GM12878 (cell line): Measurements from ENCODE around the gene OPRD1. TPM values are rescaled to one million over a fixed set of nuclear protein-coding genes. Genes with fewer than 3 reads are reported as not detected.

Source experiments
- ATAC-seq: fragments of 200-7000 bp; cut with Tn5 transposase; 3 replicates; pipeline ENCODE4 v1.9.1; 2020; ENCODE audit warnings: mild to moderate bottlenecking, moderate library complexity
- BruUV-seq: library from RNA; stranded (reverse); fragments of 400-500 nt; replicated peaks from 2 replicates; lab custom pipeline; 2021; lab: Mats Ljungman, UMichigan
- CTCF ChIA-PET: fragments of 300-600 bp; sonication (Branson Sonifier 250); formaldehyde crosslinking; extraction: SDS; loops from one replicate; lab custom pipeline; 2021; ENCODE audit warnings: inconsistent platforms; lab: Yijun Ruan, JAX
- POLR2A ChIA-PET: fragments of 350-600 bp; formaldehyde crosslinking; extraction: SDS; loops from one replicate; lab custom pipeline; 2021; ENCODE audit warnings: inconsistent platforms; lab: Charles Lee
- RAD21 ChIA-PET: fragments of 300-600 bp; sonication (Branson Sonifier 250); formaldehyde crosslinking; loops from one replicate; lab custom pipeline; 2023; ENCODE audit warnings: antibody characterized with exemption; ENCODE audit not compliant: unreplicated experiment; lab: Charles Lee
- SMC1A ChIA-PET: fragments of 300-600 bp; sonication (Branson Sonifier 250); formaldehyde crosslinking; loops from one replicate; lab custom pipeline; 2023; ENCODE audit not compliant: unreplicated experiment, uncharacterized antibody; lab: Charles Lee
- DNase-seq: peaks from one replicate; pipeline ENCODE4 v3.0.0-alpha.2; 2011; ENCODE audit warnings: low read depth, low spot score
- FAIRE-seq: peaks from 3 replicates; lab custom pipeline; 2011; peaks lifted over from hg19 to GRCh38; lab: Jason Lieb, UNC
- H2AFZ ChIP-seq: 2 replicates; pipeline ENCODE4 v1.6.0; 2011; ENCODE audit warnings: low read depth, low read length, control low read depth; ENCODE audit not compliant: control insufficient read depth
- H3K27ac ChIP-seq: 2 replicates; pipeline ENCODE4 v1.5.1; 2011; ENCODE audit warnings: control low read depth; ENCODE audit not compliant: control insufficient read depth, insufficient read depth
- H3K27me3 ChIP-seq, 2 experiments: replicated peaks in 1 of 2; 2 replicates each; pipeline versions ENCODE4 v1.6.0 to v1.6.1; 2011; ENCODE audit warnings: low read length in 1 of 2; ENCODE audit not compliant: control insufficient read depth in 2 of 2, insufficient read depth in 2 of 2
- H3K36me3 ChIP-seq, 2 experiments: 2 replicates each; pipeline ENCODE4 v1.5.1; 2011; ENCODE audit warnings: low read length in 1 of 2; ENCODE audit not compliant: control insufficient read depth in 2 of 2, insufficient read depth in 2 of 2
- H3K4me1 ChIP-seq: 2 replicates; pipeline ENCODE4 v1.6.1; 2011; ENCODE audit warnings: mild to moderate bottlenecking, low read length, moderate library complexity, mixed read lengths; ENCODE audit not compliant: control insufficient read depth, insufficient read depth
- H3K4me2 ChIP-seq: 2 replicates; pipeline ENCODE4 v1.6.0; 2011; ENCODE audit warnings: control low read depth; ENCODE audit not compliant: control insufficient read depth, insufficient read depth
- H3K4me3 ChIP-seq: fragments of 200-600 bp; sonication (generic); 2 replicates; pipeline ENCODE4 v1.5.1; 2016
- H3K79me2 ChIP-seq: 2 replicates; pipeline ENCODE4 v1.6.0; 2011; ENCODE audit warnings: low read length; ENCODE audit not compliant: control insufficient read depth, insufficient read depth
- H3K9ac ChIP-seq: 2 replicates; pipeline ENCODE4 v1.8.0; 2011; ENCODE audit warnings: low read length, control low read depth, mixed read lengths; ENCODE audit not compliant: control insufficient read depth, insufficient read depth
- H3K9me3 ChIP-seq: replicated peaks from 3 replicates; pipeline ENCODE4 v1.5.1; 2011; ENCODE audit warnings: mild to moderate bottlenecking, low read length; ENCODE audit not compliant: control insufficient read depth, insufficient read depth
- H4K20me1 ChIP-seq: 2 replicates; pipeline ENCODE4 v1.6.0; 2011; ENCODE audit not compliant: control insufficient read depth, insufficient read depth
- BCL11A ChIP-seq: IDR thresholded peaks from 2 replicates; pipeline ENCODE4 v1.6.1; 2011; ENCODE audit warnings: low read depth, low read length
- CUX1 ChIP-seq: IDR thresholded peaks from 2 replicates; pipeline ENCODE4 v1.6.1; 2012; ENCODE audit warnings: improper control_type of control experiment, low read depth, low read length; ENCODE audit not compliant: insufficient replicate concordance
- E2F4 ChIP-seq: IDR thresholded peaks from 2 replicates; pipeline ENCODE4 v1.6.1; 2012; ENCODE audit warnings: low read depth, low read length, improper control_type of control experiment
- IKZF1 ChIP-seq: fragments of 450-650 bp; conservative IDR thresholded peaks from 2 replicates; pipeline ENCODE4 v1.6.1; 2017; ENCODE audit warnings: antibody characterized with exemption, mild to moderate bottlenecking
- REST ChIP-seq: IDR thresholded peaks from 2 replicates; pipeline ENCODE4 v1.6.1; 2012; ENCODE audit warnings: mild to moderate bottlenecking, low read depth, low read length
- TARDBP ChIP-seq: IDR thresholded peaks from 2 replicates; pipeline ENCODE4 v1.6.1; 2016; ENCODE audit warnings: borderline replicate concordance
- USF1 ChIP-seq: IDR thresholded peaks from 2 replicates; pipeline ENCODE4 v1.6.1; 2011; ENCODE audit warnings: borderline replicate concordance, low read depth, mild to moderate bottlenecking, moderate library complexity, mixed read lengths, low read length; ENCODE audit not compliant: insufficient read depth; ENCODE audit errors: extremely low read length
- ZBTB33 ChIP-seq: fragments of 450-650 bp; IDR thresholded peaks from 2 replicates; pipeline ENCODE4 v1.6.1; 2017; ENCODE audit warnings: mild to moderate bottlenecking
- whole genome bisulfite sequencing: methylation state at CpG from one replicate; pipeline ENCODE4 v1.1.6; 2016; ENCODE audit warnings: low lambda C conversion rate; ENCODE audit not compliant: insufficient replicate concordance, insufficient coverage; ENCODE audit errors: missing lambda C conversion rate; 5-methylcytosine and 5-hydroxymethylcytosine counted together
- in situ Hi-C: fragments of 300-500 bp; cut with MboI; formaldehyde crosslinking; loops from 9 replicates; pipeline ENCODE4 v1.14.3; 2018; ENCODE audit warnings: mixed read lengths
- intact Hi-C: fragments of 100-400 bp; cut with micrococcal nuclease; formaldehyde crosslinking; loops from one replicate; pipeline ENCODE4 v1.14.2; 2022; ENCODE audit not compliant: unreplicated experiment
- polyA plus RNA-seq, 11 experiments: library from polyadenylated mRNA; depleted of rRNA in 4 of 11; unstranded in 6 of 11; stranded (reverse) in 5 of 11; fragments of >200 nt; fragmentation: Nextera tagmentation in 4 of 11; fragmentation: Illumina TruSeq in 1 of 11; extraction: Ambion mirVana in 4 of 11; extraction: Trizol in 1 of 11; gene quantifications; 1 replicate in 1 of 11; 2 replicates in 10 of 11; pipeline versions ENCODE4 v1.2.1 to v1.2.3, GENCODE V29; 2011 to 2016; ENCODE audit warnings: inconsistent platforms in 2 of 11, missing spikeins in 2 of 11, low read depth in 1 of 11
- total RNA-seq, 4 experiments: library from RNA; depleted of rRNA in 3 of 4; stranded (reverse); fragments of >200 nt in 3 of 4; fragmentation: Illumina TruSeq in 1 of 4; extraction: Trizol in 1 of 4; gene quantifications; 2 replicates each; pipeline versions ENCODE4 v1.2.1 to v1.2.3, GENCODE V29; 2013 to 2021

Gene OPRD1
- total and polyA plus RNA-seq, 10 of the 15 experiments (the other 5 are each of a cell fraction or from before 2014, with no cell fraction given): 0.02 TPM; not detected in 8

- BruUV-seq: no TSS peak
- WGBS: 43% methylated on average over 8 of the region's 8 CpGs
- in situ Hi-C loops: no loop called here
Observed at GRCh38 chr1:28840928-28841544, 29.1 kb downstream of the OPRD1 start.

More at GRCh38 chr1:28840928-28841544, 29.1 kb downstream of the OPRD1 start:
- Histone ChIP-seq H3K9ac (no peak overlapping the region), H3K27me3 (peaks cover 0 to 1% of the 10 kb centered on the region in 2 experiments; a peak in 1 of 4 replicates), H3K4me3 (no peak overlapping the region), H2AFZ (no peak overlapping the region), H3K9me3 (no peaks in the 10 kb centered on the region), H3K4me2 (no peak overlapping the region)
- ChIA-PET CTCF (interaction anchor here (0.9 kb wide), 1 partner anchor 71 kb away, joined by 3 read pairs; no protein-coding TSS in a partner anchor), RAD21 (no interaction called here), POLR2A (no interaction called here)
- no peak for ATAC-seq
- TF ChIP-seq IKZF1 (no peak), USF1 (no peak), TARDBP (no peak), E2F4 (no peak), REST (no peak), CUX1 (no peak), BCL11A (no peak), ZBTB33 (no peak)
- TF ChIP-seq, all 136 proteins: peak for 0
- SMC1A ChIA-PET: no interaction called here
- no peaks in the 10 kb centered on the region for H3K79me2 ChIP-seq
- FAIRE-seq: no peak
- H3K36me3 ChIP-seq: no peaks in the 10 kb centered on the region
- H3K27ac ChIP-seq: no peak overlapping the region
- DNase-seq: no peak
- intact Hi-C loops: no loop called here
- H3K4me1 ChIP-seq: no peaks in the 10 kb centered on the region; the same call in 1 of the 2 replicates
- no peaks in the 10 kb centered on the region for H4K20me1 ChIP-seq
